ENCODE measurements around the gene OR2C3.
"Not testable (repeated sequence)": the region's sequence is repeated elsewhere in the genome, so short reads cannot be mapped to it uniquely, and the experiment has no call there.

The OR2C3 gene

DNA sequence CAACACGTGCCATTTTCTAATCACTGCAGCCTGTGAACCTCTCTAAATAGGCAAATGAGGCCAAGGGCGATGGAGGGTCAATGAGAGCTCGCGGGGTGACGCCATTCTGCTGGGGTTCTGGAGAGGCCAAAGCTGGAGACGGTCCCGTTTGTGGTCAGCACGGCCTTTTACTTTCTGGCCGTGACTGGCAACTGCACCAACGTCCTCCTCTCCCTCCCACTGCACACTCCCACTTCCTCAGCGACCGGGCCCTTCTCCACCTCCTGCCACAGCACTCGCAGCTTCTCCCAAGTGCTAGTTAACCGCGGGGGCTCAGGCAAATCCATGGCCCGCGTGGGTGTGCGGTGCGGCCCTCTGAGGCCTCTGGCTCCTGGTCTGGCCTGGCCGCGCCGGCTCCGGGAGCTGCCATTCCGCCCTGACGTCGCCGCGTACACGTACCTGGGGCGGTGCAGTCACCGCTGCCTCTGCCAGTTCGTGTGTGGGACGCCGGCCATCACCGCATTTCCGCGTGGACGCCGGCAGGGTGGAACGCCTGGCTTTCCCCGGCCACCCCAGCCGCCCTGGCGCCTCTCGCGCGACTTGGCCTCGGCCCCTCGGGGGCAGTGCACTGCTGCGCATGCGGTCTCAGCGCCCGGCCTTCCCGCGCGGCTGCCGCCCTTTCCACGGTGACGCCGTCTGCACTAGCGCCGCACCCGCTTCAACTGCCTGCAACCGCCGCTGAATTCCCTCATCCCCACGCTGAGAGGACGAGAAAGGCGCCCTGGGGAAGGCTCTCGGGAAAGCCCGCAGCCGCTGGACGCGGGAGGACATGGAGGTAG lies 18.2 kb downstream of the OR2C3 start:
- no peak for DNase-seq

DNA sequence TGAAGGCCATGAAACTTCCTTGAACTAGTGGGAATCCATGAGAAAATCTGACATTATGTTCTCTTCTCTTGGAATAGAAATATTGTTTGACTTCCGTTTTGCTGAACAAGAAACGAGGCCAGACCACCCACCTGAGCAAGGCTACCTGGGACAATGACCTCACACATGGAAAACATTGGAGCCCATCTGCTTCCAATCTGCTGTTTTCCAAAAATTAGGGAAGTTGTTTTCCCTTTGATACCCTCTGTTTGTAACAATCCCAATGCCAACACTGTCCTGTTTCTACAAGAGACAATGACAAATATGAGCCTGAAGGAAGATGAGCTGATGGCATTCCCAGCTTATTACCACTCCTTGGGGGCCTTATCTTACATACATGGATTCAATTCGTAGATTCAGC lies 29.4 kb downstream of the OR2C3 start:
- no peak for DNase-seq

DNA sequence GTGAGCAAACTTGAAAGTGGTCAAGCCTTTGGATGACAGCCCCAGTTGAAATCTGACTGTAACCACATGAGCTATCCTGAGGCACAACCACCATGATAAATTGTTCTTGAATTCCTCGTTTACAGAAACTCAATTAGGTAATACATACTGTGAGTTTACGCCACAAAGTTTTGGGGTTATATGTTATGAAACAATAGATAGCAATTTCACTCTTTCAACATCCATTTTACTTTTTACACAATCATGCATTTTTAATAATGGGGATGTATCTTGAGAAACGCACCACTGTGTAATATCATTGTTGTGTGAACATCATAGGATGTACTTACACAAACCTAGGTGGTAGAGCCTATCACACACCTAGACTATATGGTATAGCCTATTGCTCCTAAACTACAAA lies 35.4 kb downstream of the OR2C3 start:
- DNase-seq = no peak

DNA sequence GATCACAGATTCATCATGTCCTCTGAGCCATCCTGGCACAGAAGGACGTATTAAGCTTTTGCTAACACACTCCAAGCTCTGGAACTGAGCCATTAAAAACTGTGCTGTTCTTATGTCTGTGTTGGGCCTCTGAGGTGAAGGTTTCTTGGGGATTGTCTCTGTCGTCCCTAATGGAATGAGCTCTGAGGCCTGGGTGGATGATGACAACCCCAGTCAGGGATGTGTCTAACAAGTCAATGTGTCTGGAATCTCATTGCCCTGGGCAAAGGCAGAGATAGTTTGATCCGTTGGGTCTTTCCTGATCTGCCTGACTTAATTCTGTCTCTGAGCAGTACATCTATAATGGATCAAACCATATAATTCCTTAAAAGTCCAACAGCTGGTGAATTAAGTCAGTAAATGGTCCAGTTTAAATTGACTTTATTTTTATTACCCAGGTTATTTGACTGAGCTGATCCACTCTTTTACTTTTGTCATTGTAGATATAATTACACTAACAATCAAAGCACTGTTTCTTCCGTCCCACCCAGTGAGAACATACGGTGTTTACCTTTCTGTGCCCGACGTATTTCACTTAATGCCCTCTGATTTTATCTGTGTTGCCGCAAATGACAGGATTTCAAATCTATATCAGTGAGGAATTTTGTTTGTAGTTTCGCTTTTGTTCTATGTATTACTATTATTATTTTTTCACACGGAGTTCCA lies 39.5 kb downstream of the OR2C3 start:
- peak; percentile 2 for DNase-seq

GRCh38 chr1:247494767-247495166 lies 41.5 kb downstream of the OR2C3 start:
- DNase-seq = no peak

DNA sequence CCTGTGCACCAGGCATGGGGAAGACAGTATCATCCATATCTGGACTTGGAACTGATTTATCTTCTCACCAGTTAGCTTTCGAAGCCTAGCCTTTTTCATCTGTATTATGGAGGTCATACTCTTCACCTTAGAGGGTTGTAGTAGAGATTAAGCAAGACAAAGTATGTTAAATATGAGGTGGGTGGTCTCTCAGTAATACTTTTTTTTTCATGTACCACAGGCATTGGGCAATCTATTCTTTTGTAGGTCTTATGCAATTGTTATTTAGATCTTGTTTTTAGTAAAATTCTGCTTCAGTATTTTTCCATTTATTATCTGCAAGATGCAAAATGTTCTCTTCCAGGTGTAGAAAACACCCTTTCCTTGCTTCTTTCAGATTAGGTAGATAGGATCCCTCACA lies 43.1 kb downstream of the OR2C3 start:
- DNase-seq = no peak

- no peak for DNase-seq
Measured at GRCh38 chr1:247491328-247491727, 44.9 kb downstream of the OR2C3 start.

GRCh38 chr1:247487057-247487456 lies 49.2 kb downstream of the OR2C3 start:
- DNase-seq = peak; percentile 16

GRCh38 chr1:247482747-247483146 lies 53.5 kb downstream of the OR2C3 start:
- no peak for DNase-seq

DNA sequence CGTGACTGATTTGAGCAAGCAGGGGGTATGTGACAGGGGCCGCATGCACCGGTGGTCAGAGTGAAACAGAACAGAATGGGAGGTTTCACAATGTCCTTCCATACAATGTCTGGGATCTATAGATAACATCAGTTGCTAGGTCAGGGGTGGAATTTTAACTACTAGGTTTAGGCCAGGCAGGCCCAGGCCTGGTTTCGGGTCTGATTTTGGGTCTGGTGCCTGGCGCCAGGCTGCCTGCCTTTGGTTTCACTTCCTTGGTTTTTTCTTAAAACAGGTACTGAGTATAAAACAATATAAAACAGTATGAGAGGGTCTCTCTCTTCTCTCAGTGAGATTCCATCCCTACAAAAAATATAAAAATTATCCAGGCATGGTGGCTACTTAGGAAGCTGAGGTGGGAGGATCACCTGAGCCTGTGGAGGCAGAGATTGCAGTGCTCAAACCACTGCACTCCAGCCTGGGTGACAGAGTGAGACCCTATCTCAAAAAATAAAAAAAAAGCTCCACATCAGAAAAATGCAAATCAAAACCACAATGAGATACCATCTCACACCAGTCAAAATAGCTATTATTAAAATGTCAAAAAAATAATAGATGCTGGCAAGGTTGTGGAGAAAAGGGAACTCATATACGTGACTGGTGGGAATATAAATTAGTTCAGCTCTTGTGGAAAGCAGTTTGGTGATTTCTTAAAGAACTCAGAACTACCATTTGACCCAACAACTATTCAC lies 59.7 kb downstream of the OR2C3 start:
- DNase-seq = not testable (repeated sequence)

DNA sequence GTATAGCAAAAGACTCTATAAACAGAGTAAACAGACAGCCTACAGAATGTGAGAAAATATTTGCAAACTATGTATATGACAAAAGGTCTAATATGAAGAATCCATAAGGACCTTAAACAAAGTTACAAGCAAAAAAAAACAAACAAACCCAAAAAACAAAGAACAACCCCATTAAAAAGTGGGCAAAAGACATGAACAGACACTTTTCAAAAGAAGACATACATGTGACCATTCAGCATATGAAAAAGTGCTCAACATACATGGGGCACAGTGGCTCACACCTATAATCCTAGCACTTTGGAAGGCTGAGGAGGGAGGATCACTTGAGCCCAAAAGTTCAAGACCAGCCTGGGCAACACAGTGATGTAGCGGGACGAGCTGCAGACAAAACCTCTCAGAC lies 60.4 kb downstream of the OR2C3 start:
- no peak for DNase-seq
